Neutrophil (primary cell): ENCODE data around the gene USP1.
A peak's percentile ranks its signal among the peaks of the same experiment; 100 is the strongest.

Experiments
- H3K27ac ChIP-seq: fragments of 200-600 bp; sonication (generic); 2 replicates; pipeline ENCODE4 v1.5.1; 2016; ENCODE audit warnings: mild to moderate bottlenecking, moderate library complexity
- H3K27me3 ChIP-seq: fragments of 200-600 bp; sonication (generic); 2 replicates; pipeline ENCODE4 v1.6.0; 2016; ENCODE audit warnings: mild to moderate bottlenecking
- H3K36me3 ChIP-seq: fragments of 200-600 bp; sonication (generic); 2 replicates; pipeline ENCODE4 v1.5.1; 2017
- H3K4me1 ChIP-seq, 2 experiments: fragments of 200-600 bp in 1 of 2; sonication (generic) in 1 of 2; 1 replicate in 1 of 2; 2 replicates in 1 of 2; pipeline versions ENCODE4 v1.5.1 to v1.6.1; 2013 to 2016; ENCODE audit warnings: low read depth in 1 of 2, low read length in 1 of 2, mild to moderate bottlenecking in 1 of 2, moderate library complexity in 1 of 2; ENCODE audit not compliant: control insufficient read depth in 1 of 2, insufficient read depth in 1 of 2
- H3K4me3 ChIP-seq, 2 experiments: fragments of 200-600 bp in 1 of 2; sonication (generic) in 1 of 2; 1 replicate in 1 of 2; 2 replicates in 1 of 2; pipeline ENCODE4 v1.5.1; 2013 to 2016; ENCODE audit warnings: low read depth in 1 of 2, low read length in 1 of 2, mild to moderate bottlenecking in 1 of 2, moderate library complexity in 1 of 2
- H3K9me3 ChIP-seq: fragments of 200-600 bp; sonication (generic); 2 replicates; pipeline ENCODE4 v1.5.1; 2016
- TF ChIP-seq, protein P1 (sequence below): fragments of 200-600 bp; sonication (generic); IDR thresholded peaks from 2 replicates; pipeline ENCODE4 v1.5.1; 2016; ENCODE audit warnings: antibody characterized with exemption

Gene USP1, protein sequence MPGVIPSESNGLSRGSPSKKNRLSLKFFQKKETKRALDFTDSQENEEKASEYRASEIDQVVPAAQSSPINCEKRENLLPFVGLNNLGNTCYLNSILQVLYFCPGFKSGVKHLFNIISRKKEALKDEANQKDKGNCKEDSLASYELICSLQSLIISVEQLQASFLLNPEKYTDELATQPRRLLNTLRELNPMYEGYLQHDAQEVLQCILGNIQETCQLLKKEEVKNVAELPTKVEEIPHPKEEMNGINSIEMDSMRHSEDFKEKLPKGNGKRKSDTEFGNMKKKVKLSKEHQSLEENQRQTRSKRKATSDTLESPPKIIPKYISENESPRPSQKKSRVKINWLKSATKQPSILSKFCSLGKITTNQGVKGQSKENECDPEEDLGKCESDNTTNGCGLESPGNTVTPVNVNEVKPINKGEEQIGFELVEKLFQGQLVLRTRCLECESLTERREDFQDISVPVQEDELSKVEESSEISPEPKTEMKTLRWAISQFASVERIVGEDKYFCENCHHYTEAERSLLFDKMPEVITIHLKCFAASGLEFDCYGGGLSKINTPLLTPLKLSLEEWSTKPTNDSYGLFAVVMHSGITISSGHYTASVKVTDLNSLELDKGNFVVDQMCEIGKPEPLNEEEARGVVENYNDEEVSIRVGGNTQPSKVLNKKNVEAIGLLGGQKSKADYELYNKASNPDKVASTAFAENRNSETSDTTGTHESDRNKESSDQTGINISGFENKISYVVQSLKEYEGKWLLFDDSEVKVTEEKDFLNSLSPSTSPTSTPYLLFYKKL

DNA sequence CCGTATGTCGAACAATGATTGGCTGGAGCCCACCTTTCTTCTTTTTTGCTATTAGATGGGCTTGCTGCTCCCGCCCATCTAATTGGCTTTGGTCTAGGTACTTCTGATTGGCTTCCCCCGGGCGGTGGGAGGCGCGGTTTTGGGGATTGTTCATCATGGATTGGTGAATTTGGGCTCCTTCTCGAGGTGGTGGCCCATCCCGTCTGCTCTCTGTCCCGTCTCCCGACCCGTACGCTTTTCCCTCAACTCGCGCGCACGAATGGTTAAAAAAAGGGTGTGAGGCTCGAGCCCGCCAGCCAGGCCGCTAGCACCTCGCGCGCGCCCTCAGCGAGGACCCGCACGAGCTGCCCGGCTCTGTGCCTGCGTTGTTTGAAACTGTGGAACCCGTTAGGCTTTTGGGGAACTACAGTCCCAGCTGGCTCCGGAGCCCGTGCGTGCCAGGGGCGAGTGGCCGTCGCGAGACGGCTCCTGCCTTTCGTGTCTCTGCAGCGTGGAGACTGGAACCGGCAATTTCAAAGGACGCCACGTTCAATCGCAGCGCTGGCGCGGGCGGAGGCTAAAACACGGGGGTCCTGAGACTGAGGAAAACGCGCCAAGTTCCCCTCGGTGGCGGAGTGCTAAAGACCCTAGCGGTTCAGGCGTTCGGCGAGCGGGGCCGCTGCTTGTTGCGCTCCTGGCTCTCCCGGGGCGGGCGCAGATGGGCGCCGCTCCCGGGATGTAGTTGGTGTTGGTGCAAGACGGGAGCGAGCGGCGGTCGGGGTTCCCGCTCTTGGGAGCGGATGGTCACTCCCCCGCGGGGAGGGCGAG lies at the start of gene USP1:
USP1 (plus strand) TSS at position 584 of the 807 bp plus-strand sequence. CDS start 2,819 bp downstream, outside the sequence.
- TF ChIP-seq, protein P1, sequence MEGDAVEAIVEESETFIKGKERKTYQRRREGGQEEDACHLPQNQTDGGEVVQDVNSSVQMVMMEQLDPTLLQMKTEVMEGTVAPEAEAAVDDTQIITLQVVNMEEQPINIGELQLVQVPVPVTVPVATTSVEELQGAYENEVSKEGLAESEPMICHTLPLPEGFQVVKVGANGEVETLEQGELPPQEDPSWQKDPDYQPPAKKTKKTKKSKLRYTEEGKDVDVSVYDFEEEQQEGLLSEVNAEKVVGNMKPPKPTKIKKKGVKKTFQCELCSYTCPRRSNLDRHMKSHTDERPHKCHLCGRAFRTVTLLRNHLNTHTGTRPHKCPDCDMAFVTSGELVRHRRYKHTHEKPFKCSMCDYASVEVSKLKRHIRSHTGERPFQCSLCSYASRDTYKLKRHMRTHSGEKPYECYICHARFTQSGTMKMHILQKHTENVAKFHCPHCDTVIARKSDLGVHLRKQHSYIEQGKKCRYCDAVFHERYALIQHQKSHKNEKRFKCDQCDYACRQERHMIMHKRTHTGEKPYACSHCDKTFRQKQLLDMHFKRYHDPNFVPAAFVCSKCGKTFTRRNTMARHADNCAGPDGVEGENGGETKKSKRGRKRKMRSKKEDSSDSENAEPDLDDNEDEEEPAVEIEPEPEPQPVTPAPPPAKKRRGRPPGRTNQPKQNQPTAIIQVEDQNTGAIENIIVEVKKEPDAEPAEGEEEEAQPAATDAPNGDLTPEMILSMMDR = peak; percentile 33
- H3K4me3 ChIP-seq = peak within 1 kb of the TSS; percentile 94 to 99
- H3K4me1 ChIP-seq = peaks cover 23 to 25% of the 10 kb centered on the region in 2 experiments
- H3K27ac ChIP-seq = peak within 1 kb of the TSS; percentile 94
- no peaks in the 10 kb centered on the region for H3K9me3 ChIP-seq
- no peaks in the 10 kb centered on the region for H3K27me3 ChIP-seq
- H3K36me3 ChIP-seq = peaks cover 5% of the 10 kb centered on the region

DNA sequence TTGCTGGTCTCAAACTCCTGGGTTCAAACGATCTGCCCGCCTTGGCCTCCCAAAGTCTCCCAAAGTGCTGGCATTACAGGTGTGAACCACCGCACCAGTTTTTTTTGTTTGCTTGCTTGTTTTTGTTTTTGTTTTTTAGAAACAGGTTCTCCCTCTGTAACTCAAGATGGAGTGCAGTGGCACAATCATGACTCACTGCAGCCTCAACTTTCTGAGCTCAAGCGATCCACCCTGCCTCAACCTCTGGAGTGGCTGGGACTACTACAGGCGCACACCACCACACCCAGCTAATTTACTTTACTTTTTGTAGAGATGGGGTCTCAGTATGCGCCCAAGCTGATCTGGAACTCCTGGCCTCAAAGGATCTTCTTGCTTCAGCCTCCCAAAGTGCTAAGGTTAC lies 47.3 kb upstream of the USP1 start:
- no peaks in the 10 kb centered on the region for H3K9me3 ChIP-seq
- no peaks in the 10 kb centered on the region for H3K27me3 ChIP-seq
- H3K36me3 ChIP-seq = no peaks in the 10 kb centered on the region
- H3K4me1 ChIP-seq = no peaks in the 10 kb centered on the region
- TF ChIP-seq, protein P1 = no peak
- no peak overlapping the region for H3K4me3 ChIP-seq
- H3K27ac ChIP-seq = no peak overlapping the region

DNA sequence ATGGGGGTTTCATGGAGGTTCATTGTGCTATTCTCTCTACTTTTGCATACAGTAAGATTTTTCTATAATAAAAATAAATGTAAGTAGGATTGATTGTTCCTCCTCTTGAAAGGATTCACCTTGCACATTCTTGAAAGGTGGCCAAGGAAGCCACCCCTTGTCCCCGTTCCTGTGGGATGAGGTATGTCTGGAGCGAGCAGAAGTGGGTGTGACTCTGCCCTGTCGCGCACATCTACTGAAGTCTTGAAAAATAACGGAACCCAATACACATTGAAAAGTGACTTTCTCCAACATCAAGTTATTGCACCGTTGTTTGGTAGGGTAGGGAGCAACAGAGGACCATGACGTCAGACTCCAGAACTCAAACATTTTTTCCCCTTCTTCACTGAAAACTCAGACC lies 46.8 kb upstream of the USP1 start:
- Histone ChIP-seq H3K36me3 (no peaks in the 10 kb centered on the region), H3K9me3 (no peaks in the 10 kb centered on the region), H3K4me3 (no peak overlapping the region), H3K27me3 (no peaks in the 10 kb centered on the region), H3K27ac (no peak overlapping the region), H3K4me1 (no peaks in the 10 kb centered on the region)
- TF ChIP-seq, protein P1 = no peak

DNA sequence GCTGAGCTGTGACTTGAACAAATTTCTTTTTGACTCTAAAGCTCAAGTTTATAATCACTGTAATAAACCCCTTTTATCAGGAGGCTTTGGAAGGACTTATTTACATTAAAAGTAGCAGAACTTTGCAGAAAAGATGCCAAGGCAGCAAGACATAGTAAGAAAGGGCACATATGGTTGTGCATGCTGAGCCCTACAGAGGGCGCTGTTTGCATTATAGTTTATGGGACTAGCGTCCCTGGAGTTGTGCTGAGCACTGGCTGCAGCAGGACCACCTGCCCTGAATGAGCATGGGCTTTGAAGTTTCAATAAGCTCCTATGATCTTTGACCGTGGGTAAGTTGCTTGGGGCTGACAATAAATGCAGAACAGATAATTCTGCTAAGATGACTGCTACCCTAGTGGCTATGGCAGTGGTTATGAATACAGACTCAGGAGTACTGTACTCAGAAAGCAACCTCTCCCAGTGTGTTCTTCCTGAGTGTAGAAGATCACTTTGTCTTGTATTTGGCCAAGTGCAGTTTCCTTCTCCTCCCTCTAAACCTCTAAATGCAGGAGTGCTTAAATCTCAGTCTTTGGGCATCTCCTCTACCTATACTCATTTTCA lies 45.4 kb upstream of the USP1 start:
- H3K27me3 ChIP-seq = no peaks in the 10 kb centered on the region
- no peaks in the 10 kb centered on the region for H3K4me1 ChIP-seq
- H3K27ac ChIP-seq = no peak overlapping the region
- no peak overlapping the region for H3K4me3 ChIP-seq
- no peaks in the 10 kb centered on the region for H3K36me3 ChIP-seq
- TF ChIP-seq, protein P1 = no peak
- H3K9me3 ChIP-seq = no peaks in the 10 kb centered on the region

DNA sequence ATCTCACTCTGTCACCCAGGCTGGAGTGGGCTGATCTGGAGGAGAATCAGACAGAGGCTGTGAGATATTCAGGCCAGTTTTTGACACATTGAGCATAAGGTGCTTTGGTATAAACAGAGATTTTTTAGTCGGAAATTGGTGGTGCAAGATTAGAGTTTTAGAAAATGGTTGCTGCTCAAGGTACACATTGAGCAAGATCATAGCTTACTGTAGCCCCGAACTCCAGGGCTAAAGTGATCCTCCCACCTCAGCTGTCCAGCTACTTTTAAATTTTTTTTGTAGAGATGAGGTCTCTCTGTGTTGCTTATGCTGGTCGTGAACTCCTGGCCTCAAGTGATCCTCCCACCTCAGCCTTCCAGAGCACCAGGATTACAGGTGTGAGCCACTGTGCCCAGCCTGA lies 43.9 kb upstream of the USP1 start:
- TF ChIP-seq, protein P1 = no peak
- Histone ChIP-seq H3K4me3 (no peak overlapping the region), H3K4me1 (no peaks in the 10 kb centered on the region), H3K36me3 (no peaks in the 10 kb centered on the region), H3K27ac (no peak overlapping the region), H3K27me3 (no peaks in the 10 kb centered on the region), H3K9me3 (no peaks in the 10 kb centered on the region)
